DOHH2 (cell line): ENCODE data around the gene MGAT5.

Experiments
- CTCF ChIP-seq: fragments of 200-600 bp; sonication (generic); IDR thresholded peaks from one replicate; pipeline ENCODE4 v1.5.1; 2014; ENCODE audit warnings: antibody characterized with exemption, mild to moderate bottlenecking, low read depth, low read length; ENCODE audit not compliant: poor library complexity, severe bottlenecking
- EZH2phosphoT487 ChIP-seq: fragments of 200-600 bp; sonication (generic); IDR thresholded peaks from 2 replicates; pipeline ENCODE4 v1.6.1; 2017; ENCODE audit warnings: borderline replicate concordance, mild to moderate bottlenecking, antibody characterized with exemption, low read length, moderate library complexity, mixed read lengths

- TF ChIP-seq CTCF (no peak), EZH2phosphoT487 (no peak)
These were observed 143.4 kb downstream of the MGAT5 start for GRCh38 chr2:134397146-134397896.
